GM20000 (cell line): Measurements from ENCODE around the gene SYTL5.

Experiments used
- DNase-seq: peaks from one replicate; pipeline ENCODE4 v3.0.0; 2012; ENCODE audit warnings: low spot score
- CTCF ChIP-seq: IDR thresholded peaks from 2 replicates; pipeline ENCODE4 v1.5.1; 2012; ENCODE audit warnings: mild to moderate bottlenecking, control low read depth; ENCODE audit errors: extremely low read depth, missing control alignments

SYTL5 gene

GRCh38 chrX:38106991-38107655, 100.8 kb downstream of the SYTL5 start:
- no peak for DNase-seq
- TF ChIP-seq CTCF: no peak

- no peak for DNase-seq
- no peak for TF ChIP-seq CTCF
These were observed 102.0 kb downstream of the SYTL5 start for GRCh38 chrX:38108364-38108763.

- no peak for DNase-seq
- TF ChIP-seq CTCF: no peak
These were observed 102.9 kb downstream of the SYTL5 start for GRCh38 chrX:38109042-38109898.

- no peak for DNase-seq
- no peak for TF ChIP-seq CTCF
These were observed 103.9 kb downstream of the SYTL5 start for GRCh38 chrX:38110231-38110630.

- DNase-seq: no peak
- TF ChIP-seq CTCF: no peak
These were observed 104.8 kb downstream of the SYTL5 start for GRCh38 chrX:38111196-38111595.

GRCh38 chrX:38112566-38112965, 106.2 kb downstream of the SYTL5 start:
- TF ChIP-seq CTCF: no peak
- no peak for DNase-seq

GRCh38 chrX:38116706-38117105, 110.4 kb downstream of the SYTL5 start:
- DNase-seq: no peak
- TF ChIP-seq CTCF: no peak
